GM19324 (cell line): ENCODE data around the gene MBD5.
A peak's percentile ranks its signal among the peaks of the same experiment; 100 is the strongest.

Experiments
- ATAC-seq: cut with Tn5 transposase; IDR thresholded peaks from one replicate; pipeline ENCODE4 v1.9.1; 2021; ENCODE audit warnings: mild to moderate bottlenecking, moderate library complexity; ENCODE audit not compliant: unreplicated experiment, low FRiP score

MBD5 gene

GRCh38 chr2:148106331-148106730 lies 85.4 kb downstream of the MBD5 start:
- no peak for ATAC-seq

GRCh38 chr2:148108385-148108784 lies 87.5 kb downstream of the MBD5 start:
- ATAC-seq = no peak

- ATAC-seq = no peak
These were observed 89.3 kb downstream of the MBD5 start for GRCh38 chr2:148110184-148110583.

DNA sequence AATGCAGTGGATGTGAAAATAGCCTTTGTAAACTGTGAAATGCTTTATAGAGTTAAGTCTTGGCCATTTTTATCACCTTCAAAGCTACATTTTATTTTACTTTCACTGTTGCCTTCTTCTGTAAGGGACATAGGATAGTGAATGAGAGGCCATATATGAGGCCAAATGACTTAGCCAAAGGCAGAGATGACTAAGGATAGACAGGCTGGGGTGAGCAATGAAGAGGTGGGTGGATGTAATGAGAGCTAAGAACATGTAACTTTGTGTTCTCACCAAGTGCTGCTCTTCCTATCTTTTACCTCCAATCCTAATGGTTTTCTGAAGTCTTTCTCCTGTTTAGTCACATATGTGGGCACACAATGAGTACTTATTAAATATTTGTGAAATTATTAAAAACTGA lies 101.9 kb downstream of the MBD5 start:
- no peak for ATAC-seq

GRCh38 chr2:148124271-148124670 lies 103.4 kb downstream of the MBD5 start:
- no peak for ATAC-seq

- ATAC-seq = no peak
These were observed 109.7 kb downstream of the MBD5 start for GRCh38 chr2:148130581-148130980.

DNA sequence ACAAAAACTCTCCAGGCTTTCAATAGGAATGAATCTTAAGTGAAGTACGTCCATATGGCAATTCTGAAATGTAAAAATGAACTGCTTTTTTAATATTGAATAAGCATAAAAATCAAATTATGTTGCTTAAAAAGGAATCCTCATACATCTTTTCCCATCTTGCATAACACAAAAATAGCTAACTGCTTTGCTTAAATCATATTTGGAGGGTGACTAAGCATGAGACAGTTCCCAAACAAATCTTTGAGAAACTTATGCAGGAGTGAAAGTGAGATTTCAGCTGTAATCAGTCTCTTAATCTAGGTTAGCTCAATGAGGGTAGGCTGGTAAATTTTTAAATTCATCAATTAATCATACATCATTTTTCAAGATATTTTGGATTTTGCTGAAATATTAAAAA lies 111.5 kb downstream of the MBD5 start:
- ATAC-seq = no peak

DNA sequence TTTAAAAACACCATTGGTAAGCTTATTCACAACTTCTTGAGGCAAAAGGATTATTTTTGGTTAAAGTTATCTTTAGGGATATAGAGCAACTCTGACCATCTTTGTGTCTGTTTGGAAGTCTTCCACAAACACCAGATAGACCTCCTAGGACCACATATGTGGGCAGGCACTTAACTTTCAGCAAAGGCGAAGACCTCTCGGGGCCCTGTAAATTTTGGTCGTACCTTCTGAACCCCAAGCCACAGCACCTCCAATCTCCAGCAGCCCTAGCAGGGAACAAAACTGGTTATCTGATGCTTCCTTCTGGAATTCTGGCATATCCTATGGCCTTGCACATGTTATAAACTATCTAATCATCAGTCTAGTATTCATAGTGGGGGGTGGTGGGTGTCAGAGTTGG lies 114.8 kb downstream of the MBD5 start:
- no peak for ATAC-seq

GRCh38 chr2:148136441-148136840 lies 115.5 kb downstream of the MBD5 start:
- ATAC-seq = no peak

DNA sequence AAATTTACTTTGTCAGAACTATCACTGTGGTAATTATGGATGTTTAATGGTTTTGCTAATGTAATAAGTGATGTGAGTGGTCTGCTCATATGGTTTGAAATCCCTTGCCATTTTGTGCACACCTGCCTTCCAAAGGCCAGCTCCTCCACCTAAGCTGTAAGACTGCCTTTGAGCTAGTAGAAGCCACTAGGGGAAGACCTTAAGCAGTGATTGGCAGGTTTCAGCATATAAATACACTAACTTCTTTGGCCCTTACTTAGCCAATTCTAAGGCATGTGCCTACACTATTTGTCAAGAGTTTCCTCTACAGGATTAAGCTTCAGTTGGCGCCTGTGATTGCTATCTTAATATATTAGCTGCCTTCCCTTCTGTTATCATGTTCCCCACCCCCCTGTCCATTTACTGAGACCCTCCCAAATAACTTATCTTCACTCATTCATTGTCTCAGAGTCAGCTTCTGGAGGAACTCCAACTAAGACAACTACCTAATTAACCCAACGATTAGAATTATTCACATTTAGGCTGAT lies 141.1 kb downstream of the MBD5 start:
- ATAC-seq = no peak

DNA sequence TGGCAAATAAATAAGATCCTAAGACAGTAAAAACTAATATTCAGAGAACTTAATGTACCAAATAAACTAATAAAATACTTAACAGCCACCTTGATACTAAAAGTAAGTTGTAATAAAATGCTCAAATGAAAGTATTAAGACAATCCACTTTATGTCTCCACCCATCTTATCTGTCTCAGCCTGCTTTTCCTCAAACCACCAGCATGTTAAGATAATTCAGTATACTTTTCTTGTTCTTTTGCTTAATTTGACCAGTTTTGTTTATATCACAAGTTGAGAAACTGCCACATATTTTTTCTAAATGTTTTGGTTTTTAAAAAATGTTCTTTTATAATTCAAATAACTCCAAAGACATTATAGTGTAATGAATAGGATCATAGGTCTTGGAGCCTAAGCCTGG lies 142.0 kb downstream of the MBD5 start:
- no peak for ATAC-seq

DNA sequence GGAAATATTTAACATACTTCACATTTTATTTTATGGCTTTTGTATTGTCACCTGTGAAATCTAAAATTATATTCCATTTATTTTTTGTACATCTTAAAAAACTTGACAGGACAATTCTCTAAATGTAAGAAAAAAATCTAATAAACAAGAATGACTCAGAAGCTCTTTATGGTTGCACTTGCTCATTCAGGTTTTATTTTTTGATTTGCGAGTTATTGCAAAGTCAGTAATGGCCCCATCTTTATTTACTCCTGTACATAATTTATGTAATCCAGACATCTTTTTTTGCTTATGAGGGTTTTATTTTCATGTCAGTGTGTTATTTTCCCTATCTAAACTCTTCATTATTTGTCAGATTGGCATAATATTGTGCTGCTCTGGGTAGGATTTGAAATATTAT lies 145.1 kb downstream of the MBD5 start:
- ATAC-seq = no peak

- no peak for ATAC-seq
These were observed 146.4 kb downstream of the MBD5 start for GRCh38 chr2:148167241-148167766.

- no peak for ATAC-seq
These were observed 147.0 kb downstream of the MBD5 start for GRCh38 chr2:148167855-148168254.

GRCh38 chr2:148172131-148172753 lies 151.4 kb downstream of the MBD5 start:
- no peak for ATAC-seq

- ATAC-seq = no peak
These were observed 152.3 kb downstream of the MBD5 start for GRCh38 chr2:148173168-148173567.

GRCh38 chr2:148177559-148177958 lies 156.7 kb downstream of the MBD5 start:
- ATAC-seq = no peak

- no peak for ATAC-seq
These were observed 158.8 kb downstream of the MBD5 start for GRCh38 chr2:148179724-148180123.

GRCh38 chr2:148184976-148185375 lies 164.1 kb downstream of the MBD5 start:
- ATAC-seq = no peak

DNA sequence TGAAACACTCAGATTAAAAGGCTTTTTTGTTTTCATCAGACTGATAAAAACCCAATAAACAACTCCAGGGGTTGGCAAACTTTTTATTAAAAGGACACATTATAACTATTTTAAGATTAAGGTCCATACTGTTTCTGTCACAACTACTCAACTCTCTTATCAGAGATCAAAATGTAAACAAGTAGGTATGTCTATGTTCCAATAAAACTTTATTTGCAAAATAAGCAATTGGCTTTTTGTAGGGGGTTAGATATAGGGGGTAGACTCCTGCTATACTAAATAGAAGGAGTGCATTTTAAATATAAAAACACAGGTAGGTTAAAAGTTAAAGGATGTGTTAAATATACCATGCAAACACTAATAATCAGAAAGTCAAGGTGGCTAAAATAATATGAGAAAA lies 174.0 kb downstream of the MBD5 start:
- no peak for ATAC-seq

GRCh38 chr2:148201075-148202004 lies 180.4 kb downstream of the MBD5 start:
- peak; percentile 59 for ATAC-seq
